ENCODE results near the gene FLAD1.

The FLAD1 gene

DNA sequence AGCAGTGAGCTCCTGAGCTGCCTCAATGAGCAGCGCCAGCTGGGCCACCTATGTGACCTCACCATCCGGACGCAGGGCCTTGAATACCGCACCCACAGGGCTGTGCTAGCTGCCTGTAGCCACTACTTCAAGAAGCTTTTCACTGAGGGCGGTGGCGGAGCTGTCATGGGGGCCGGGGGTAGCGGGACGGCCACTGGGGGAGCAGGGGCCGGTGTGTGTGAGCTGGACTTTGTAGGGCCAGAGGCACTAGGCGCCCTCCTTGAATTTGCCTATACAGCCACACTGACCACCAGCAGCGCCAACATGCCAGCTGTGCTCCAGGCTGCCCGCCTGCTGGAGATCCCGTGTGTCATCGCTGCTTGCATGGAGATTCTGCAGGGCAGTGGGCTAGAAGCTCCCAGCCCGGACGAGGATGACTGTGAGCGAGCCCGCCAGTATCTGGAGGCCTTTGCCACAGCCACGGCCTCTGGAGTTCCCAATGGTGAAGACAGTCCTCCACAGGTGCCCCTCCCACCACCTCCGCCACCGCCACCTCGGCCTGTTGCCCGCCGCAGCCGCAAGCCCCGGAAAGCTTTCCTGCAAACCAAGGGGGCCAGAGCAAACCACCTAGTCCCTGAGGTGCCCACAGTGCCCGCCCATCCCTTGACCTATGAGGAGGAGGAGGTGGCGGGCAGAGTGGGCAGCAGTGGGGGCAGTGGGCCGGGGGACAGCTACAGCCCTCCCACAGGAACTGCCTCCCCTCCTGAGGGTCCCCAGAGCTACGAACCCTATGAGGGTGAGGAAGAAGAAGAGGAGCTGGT, 31.8 kb downstream of the FLAD1 start:
- no peak for DNase-seq (ENCODE audit: low read depth in 1 of 2, low spot score in 1 of 2)

DNA sequence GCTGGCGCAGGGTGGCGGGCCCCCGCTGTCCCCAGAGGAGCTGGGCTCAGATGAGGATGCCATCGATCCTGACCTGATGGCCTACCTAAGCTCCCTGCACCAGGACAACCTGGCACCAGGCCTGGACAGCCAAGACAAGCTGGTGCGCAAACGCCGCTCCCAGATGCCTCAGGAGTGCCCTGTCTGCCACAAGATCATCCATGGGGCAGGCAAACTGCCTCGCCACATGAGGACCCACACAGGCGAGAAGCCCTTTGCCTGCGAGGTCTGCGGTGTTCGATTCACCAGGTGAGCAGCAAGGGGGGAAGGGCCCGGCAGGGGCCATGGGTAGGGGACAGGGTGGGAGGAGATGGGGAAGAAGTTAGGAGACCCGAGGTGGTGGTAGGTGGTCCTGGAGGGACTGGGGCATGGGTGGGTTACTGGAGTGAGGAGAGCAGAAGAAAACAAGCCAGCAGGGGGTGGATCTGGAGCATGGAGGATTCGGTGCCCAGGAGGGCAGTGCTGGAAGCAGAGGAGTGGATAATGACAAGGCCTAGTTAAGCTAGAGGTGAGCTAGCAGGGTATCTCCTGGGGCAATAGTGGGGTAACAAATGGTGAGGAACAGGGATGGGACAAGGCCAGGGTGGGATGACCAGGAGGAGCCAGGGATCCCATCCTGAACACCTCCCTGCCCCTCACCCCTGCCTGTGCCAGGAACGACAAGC, 32.5 kb downstream of the FLAD1 start:
- no peak for DNase-seq (ENCODE audit: low read depth in 1 of 2, low spot score in 1 of 2)

DNA sequence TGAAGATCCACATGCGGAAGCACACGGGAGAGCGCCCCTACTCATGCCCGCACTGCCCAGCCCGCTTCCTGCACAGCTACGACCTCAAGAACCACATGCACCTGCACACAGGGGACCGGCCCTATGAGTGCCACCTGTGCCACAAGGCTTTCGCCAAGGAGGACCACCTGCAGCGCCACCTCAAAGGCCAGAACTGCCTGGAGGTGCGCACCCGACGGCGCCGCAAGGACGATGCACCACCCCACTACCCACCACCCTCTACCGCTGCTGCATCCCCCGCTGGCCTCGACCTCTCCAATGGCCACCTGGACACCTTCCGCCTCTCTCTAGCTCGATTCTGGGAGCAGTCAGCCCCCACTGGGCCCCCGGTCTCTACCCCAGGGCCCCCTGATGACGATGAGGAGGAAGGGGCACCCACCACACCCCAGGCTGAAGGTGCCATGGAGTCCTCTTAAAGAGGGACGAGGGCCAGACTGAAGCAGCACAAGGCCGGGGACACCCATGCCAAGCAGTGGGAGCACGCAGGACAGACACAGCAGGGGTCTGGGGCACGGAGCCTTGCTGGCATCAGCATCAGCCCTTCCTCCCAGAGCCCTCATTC, 33.2 kb downstream of the FLAD1 start:
- DNase-seq (ENCODE audit: low read depth in 1 of 2, low spot score in 1 of 2), result no peak

DNA sequence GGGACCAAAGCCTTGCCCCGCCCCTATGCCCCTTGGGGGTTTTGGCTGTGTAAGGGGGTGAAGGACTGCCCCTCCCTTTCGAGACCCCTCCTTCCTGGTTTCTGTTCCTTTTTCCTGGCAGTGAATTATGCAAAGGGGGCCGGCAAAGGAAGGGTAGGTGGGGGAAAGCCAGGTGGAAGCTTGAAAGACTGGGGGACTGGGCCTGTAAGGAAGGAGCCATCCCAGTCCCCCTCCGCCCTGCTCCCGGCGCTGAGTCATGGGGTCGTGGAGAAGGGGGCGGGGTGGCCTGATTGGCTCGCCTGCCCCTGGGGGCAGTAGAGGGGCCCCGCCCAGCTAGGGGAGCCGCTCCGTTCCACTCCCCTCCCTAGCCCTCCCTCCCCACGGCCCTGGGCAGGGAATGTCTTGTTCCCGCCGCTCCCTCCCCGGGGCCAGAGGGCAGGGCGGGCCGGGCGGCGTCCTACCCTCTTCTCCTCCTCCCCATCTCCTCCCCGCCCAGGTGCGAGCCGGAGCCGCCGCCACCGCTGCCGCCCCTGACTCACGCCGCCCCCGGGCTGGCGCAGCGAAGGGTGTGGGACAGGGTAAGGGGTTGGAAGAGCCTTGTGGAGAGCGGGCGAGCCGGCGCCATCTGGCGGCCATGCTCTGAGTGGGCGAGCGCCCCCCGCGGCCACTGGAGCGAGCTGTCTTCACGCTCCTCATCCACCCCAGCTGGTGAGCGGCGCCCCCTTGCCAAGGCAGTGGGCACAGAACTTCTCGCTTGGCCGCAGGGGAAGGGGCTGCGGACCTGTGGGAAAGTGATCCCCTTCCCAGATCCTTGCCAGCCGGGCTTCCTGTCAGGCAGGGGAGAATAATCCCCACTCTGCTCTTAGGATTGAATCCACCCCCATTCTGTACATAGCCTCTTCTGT, 34.1 kb downstream of the FLAD1 start:
- peak; percentile 79 to 89 for DNase-seq (ENCODE audit: low read depth in 1 of 2, low spot score in 1 of 2)

DNA sequence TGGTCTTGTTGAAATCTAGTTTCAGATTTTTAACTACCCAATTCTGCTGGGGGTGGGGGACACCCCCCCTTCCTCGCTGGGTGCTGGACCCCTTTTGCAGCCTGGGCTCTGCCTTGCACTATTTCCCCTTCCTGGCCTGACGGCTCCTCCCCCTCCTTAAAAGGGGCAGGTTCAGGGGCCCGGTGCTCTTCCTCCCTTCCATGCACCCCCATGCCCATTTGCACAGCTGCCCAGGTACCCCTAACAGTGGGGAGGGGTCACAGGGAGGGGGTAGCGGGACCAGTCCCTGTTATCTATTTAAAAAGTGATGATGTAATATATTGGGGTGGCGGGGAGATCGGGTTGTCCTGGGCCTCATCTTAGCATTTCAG, 34.8 kb downstream of the FLAD1 start:
- DNase-seq (ENCODE audit: low read depth in 1 of 2, low spot score in 1 of 2), result no peak

DNA sequence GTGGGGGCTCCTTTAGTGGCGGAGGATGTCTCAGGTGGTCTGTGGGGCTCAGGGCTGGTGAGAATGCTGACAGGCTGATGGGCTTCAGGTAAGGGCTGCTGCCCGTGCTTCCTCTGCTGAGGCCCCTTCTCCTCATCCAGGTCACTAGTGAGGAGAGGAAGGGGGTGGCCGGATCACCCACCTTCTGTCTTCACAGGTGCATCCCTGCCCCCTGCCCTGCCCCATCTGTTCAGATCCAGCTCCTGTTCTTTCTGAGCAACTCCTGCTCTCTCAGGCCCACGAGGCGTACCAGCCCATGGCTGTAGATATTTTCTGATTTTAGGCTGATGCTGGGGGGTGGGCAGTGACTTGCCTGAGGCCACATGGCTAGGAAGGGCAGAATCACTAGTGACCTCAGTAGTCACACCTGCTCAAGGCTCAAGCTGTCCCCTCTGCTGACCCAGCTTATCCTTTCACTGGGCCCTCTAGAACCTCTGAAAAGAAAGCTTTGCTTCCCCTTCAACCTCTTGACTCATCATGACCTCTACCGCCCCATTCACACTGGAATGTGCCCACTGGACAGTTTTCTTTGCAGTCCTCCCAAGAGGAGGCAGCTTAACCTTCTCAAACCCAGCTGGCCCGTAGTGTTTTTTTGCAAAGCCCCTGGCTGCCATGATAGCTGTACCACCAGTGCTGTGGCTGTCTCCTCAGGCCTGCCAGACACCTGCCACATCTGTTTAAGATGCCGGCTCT, 35.6 kb downstream of the FLAD1 start:
- no peak for DNase-seq (ENCODE audit: low read depth in 1 of 2, low spot score in 1 of 2)

DNA sequence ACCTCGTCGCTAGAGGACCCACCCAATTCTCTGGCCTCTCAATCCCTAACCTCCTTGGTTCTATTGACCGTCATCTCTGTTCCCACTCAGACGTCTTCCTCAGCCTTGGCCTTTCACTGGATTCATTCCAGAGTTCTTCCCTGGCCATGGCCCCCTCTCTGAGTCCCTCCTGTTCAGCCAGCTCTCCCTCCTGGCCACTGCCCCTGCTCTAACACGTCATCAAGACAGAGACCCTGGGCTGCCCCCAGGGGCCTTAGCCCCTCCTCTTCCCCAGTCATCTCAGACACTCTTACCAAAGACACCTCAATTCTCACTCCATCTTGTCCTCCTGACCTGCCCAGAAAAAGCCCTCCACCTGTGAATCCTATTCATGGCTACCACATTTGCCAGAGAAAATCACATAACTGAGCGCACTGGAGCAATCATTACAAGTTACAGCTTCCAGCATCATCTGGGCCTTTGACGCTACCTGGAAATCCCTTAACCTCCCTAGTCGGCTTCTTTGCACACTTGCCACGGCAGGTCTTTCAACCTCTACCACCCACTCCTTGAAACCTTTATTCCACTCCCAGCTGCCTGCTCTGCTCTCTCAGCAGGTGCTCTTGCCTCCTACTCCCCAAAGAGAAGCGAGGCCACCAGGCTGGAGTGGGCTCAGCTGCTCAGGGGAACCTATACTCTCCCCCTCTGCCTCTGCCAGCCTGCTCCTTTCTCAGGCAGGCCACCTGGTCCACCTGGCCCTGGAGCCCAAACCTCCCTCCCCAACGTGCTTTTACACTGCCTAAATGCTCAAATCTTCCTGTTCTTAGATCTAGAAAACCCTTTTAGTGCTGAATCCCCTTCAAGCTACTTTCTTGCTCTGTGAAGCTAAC, 36.5 kb downstream of the FLAD1 start:
- no peak for DNase-seq (ENCODE audit: low read depth in 1 of 2, low spot score in 1 of 2)

DNA sequence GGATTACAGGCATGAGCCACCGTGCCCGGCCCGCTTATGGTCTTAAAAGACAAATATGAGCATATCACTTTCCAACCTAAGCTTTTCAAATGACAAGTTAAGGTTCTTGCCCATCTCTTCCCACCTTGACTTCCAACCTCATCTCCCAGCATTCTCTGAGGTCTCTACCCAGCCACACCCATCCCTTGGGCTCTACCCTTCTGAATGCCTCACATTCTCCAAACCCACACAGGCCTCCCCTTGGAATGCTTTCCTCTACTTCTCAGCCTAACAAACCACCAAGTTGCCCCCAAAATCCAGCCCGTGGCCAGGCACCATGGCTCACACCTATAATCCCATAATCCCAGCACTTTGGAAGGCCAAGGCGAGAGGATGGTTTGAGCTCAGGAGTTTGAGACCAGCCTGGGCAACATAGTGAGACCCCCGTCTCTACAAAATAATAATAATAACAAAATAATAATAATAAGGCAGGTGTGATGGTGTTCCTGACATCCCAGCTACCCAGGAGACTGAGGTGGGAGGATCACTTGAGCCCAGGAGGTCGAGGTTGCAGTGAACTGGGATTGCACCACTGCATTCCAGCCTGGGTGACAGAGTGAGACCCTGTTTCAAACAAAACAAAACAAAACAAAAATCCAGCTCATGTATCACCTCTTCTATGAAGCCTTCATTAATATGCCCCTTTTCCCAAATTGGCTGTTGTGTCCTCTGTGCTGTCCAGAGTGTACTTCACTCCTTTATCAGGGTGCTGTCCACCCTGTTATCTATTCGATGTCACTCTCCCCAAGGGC, 39.2 kb downstream of the FLAD1 start:
- no peak for DNase-seq (ENCODE audit: low read depth in 1 of 2, low spot score in 1 of 2)

DNA sequence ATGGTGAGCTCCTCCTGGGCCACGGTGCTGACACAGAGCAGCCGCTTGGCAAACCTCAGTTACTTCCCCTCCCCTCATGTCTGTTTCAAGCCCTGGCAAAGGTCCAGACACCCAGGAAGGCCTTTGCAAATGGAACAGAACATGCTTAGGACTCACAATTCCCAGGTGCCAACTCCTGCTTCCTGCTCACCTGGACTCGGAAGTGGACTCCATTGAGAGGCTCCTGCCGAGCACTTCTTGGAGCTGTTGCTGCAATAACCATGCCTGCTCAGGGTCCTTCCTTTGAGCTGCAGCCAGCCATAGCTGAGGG, 39.7 kb downstream of the FLAD1 start:
- DNase-seq (ENCODE audit: low read depth in 1 of 2, low spot score in 1 of 2), result no peak

DNA sequence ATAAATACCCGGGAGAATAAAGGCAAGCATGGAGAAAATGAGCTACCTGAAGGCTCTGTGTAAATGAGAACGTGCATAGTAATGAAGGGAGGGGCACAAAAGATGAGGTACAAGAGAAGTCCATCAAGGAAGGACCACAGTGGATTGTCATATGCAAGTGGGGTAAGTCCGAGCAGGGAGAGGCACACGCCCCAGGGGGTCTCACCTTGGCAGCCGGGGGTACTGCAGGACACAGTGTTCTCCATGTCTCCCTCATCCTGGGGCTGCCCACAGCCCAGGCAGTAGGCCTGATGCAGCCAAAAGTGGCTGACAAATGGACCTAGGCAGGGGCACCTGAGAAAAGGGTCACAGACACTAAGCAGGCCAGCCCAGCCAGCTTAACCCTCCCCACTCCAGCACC, 40.5 kb downstream of the FLAD1 start:
- DNase-seq (ENCODE audit: low read depth in 1 of 2, low spot score in 1 of 2), result no peak

DNA sequence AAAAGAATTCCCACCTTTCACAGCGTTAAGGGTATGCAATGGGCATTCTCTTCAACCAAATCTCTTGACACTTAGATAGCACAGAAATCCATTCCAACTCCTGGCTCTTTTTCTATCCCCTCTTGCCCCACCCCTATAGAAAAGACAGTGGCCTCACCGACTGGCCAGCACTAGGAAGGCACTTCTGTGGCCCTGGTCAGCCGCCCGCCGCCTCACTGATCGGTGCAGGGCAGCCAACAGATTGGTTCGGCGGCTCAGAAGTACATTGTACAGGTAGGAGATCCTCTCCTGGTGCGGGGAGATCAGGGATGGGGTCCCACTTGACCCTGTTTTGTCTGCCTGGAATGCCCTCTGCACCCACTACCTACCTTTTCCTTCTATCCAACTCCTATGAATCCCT, 41.2 kb downstream of the FLAD1 start:
- no peak for DNase-seq (ENCODE audit: low read depth in 1 of 2, low spot score in 1 of 2)

DNA sequence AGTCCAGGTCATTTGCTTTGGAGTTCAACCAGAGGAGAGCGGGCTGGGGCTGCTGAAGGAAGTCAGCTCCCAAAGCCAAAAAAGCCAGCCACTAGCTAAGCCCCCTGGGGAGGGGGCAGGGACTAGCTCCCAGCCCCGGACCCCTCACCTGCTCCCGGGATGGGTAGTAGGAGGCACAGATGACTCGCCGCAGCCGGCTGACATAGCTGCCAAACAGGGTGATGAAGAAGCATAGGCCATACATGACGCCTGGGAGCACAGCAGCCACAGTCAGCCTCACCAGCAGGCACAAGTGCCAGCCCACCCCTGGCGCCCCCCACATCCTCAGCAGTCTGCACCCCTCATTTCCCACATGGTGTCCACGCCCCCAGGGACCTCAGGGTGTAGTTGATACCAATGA, 43.0 kb downstream of the FLAD1 start:
- DNase-seq (ENCODE audit: low read depth in 1 of 2, low spot score in 1 of 2), result no peak

DNA sequence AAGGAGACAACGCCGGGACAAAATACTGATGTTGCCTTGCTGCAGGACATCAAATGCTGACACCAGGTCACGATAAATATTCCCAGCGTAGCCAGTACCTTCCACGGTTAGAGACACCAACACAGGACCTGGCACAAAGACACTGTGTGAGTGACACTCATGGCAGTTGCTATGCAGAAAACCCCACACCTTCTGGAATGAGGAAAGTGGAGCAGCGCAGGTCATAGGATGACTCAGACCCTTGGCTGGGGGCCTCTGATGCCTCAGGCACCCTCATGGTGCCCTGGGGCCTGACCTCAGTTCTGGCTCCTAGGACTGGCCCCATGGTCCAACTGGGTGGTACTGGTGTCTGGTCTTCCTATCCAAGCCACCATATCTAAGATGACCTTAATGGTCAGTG, 43.4 kb downstream of the FLAD1 start:
- no peak for DNase-seq (ENCODE audit: low read depth in 1 of 2, low spot score in 1 of 2)

DNA sequence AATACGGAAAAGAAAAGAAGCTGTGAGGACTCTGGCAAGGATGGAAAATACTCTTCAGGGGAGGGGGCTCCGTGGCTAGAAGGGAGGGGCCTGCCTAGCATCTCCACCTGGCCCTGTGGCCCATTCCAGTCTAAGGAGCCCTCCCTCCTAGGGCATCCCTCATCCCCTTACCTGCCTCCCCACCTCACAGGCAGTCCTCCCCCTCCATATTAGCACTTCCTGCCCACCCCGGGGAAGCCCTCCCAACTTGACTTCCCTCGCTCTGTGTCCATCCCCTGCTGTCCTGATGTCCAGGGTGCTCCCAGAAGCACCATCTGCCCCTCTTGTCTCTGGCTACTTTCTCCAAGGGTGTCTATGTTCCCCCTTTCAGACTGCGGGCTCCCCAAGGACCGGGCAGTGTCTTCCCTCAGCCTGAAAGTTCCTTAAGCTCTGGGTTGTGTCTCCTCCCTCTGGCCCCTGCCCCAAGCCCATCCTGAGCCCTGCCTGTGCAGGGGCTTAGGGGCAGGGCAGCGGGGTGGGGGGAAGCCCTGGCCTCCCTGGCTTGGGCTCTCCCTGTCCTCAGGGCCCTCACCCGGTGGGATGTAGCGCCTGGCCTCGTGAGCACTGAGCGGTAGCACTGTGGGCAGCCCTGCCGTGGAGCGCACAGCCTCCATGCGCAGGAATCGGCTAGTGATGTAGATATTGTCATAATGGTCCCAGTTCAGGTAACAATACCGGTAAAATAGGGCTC, 46.5 kb downstream of the FLAD1 start:
- no peak for DNase-seq (ENCODE audit: low read depth in 1 of 2, low spot score in 1 of 2)

DNA sequence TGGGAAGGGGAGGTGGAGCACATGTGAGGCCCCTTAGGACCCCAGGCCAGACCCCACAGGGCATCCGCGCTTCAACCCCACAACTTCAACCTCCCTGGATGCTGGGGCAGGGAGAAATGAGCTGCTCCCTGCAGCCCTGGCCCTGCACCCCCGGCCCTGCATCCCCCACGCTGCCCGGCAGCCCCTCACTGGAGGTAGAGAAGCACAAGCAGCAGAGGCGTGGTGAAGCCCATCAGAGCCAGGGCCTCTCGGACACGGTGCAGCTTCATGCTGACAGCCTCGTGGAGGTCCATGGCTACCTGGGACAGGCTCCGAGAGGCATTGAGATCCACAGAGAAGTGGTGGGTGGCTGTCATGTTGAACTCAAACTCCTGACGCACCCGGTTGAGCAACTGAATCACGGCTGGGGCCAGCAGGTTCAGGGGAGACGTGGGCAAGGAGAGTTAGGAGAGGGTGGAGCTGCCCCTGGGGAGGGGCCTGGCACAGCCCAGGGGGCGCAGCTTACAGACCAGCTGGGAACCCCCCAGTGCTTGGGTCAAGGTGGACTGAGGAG, 47.2 kb downstream of the FLAD1 start:
- no peak for DNase-seq (ENCODE audit: low read depth in 1 of 2, low spot score in 1 of 2)

DNA sequence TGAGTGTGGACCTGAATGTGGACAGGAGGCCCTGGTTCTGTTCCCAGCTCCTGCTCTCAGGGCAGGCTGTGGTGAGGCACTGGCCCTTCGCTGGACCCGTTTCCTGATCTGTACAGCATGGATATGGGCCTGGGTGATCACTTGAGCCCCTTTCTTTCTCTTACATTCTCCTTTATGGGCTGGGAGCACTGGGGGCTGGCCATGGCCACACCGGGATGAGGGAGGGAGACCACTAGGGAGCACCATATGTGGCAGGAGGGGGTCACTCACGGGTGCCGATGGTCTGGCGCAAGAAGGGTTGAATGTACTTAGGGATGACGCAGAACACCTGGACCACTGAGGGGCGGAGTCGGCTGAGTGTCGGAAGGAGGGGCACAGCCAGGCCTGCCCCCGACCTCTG, 47.8 kb downstream of the FLAD1 start:
- no peak for DNase-seq (ENCODE audit: low read depth in 1 of 2, low spot score in 1 of 2)

DNA sequence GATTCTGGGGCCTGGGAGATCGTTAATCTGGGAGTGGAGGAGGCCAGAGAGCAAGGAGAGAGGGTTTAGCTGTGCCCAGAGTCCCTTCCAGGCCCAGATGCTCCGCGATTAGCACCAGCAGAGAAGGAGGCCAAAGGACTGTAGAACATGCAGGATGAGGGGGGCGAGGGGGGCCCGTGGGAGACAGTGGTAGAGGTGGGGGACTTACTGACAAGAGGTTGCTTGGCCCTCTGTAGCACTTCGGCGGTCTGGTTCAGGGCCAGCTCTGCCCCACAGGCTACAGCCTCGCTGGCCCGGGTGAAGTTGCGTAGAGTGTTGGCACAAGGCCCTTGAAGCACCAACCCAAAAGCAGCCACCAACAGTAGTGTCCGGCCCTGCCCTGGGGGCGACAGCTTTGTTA, 49.7 kb downstream of the FLAD1 start:
- DNase-seq (ENCODE audit: low read depth in 1 of 2, low spot score in 1 of 2), result no peak

DNA sequence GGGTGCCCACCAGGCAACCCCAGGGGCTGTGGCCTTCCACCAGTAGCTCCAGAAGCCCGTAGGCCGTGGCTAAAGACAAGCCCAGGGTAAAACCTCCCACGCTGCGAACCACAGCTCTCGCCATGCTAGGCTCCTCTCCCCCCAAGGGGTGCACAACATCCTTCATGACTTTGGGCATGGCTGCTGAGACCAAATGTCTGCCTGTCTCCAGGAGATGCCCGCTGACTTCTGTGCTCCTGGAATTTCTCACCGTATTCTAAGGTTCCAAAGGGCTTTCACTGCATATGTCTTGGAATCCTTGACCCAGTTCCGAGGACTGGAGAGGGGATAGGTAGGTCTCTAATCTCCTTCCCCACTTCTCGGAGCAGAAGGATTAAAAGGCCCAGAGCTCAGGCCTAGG, 50.4 kb downstream of the FLAD1 start, which contains the start of the genes DCST1 and DCST2:
Gene DCST1, plus strand, starts transcription at position 301 of the 400 bp plus-strand sequence. CDS start 213 bp downstream, outside the sequence.
Gene DCST2, minus strand, starts transcription at position 258 of the 400 bp plus-strand sequence. Its CDS starts 80 bp downstream, at position 178.
- DNase-seq (ENCODE audit: low read depth in 1 of 2, low spot score in 1 of 2), result no peak

All from activated T-helper 1 cell treated with anti-CD3 and anti-CD28 coated beads, Interleukin-2, amount 50 U/mL, for 16 hours (primary cell).